SHP77 (cell line): ENCODE data around the gene MS4A12.
"Not testable (repeated sequence)": the region's sequence is repeated elsewhere in the genome, so short reads cannot be mapped to it uniquely, and the experiment has no call there.

Experiments used
- DNase-seq, 2 experiments: peaks; one replicate each; lab custom pipeline; 2025; lab: John Stamatoyannopoulos, UW

Gene MS4A12

GRCh38 chr11:60492488-60493009 is at the start of gene MS4A12:
Gene MS4A12, plus strand, starts transcription at chr11:60492778. Its CDS starts 4,541 bp downstream, at chr11:60497319.
- DNase-seq: no peak

- no peak for DNase-seq
Observed at GRCh38 chr11:60447070-60447469, 45.5 kb upstream of the MS4A12 start.

GRCh38 chr11:60447846-60448245 is 44.7 kb upstream of the MS4A12 start:
- no peak for DNase-seq

GRCh38 chr11:60451185-60451584 is 41.4 kb upstream of the MS4A12 start:
- DNase-seq: not testable (repeated sequence)

GRCh38 chr11:60454212-60454611 is 38.4 kb upstream of the MS4A12 start:
- DNase-seq: no peak

- no peak for DNase-seq
Observed at GRCh38 chr11:60455531-60456042, 37.0 kb upstream of the MS4A12 start, which contains the start of gene MS4A1. Gene MS4A1, plus strand, starts transcription at chr11:60455847. Its CDS starts 6,528 bp downstream, at chr11:60462375.

GRCh38 chr11:60457576-60457975 is 35.0 kb upstream of the MS4A12 start:
- DNase-seq: no peak

GRCh38 chr11:60459345-60459744 is 33.2 kb upstream of the MS4A12 start:
- no peak for DNase-seq

GRCh38 chr11:60468829-60469228 is 23.7 kb upstream of the MS4A12 start:
- DNase-seq: no peak

- no peak for DNase-seq
Observed at GRCh38 chr11:60469723-60470122, 22.9 kb upstream of the MS4A12 start.

- DNase-seq: no peak
Observed at GRCh38 chr11:60477035-60477445, 15.5 kb upstream of the MS4A12 start.

- no peak for DNase-seq
Observed at GRCh38 chr11:60482361-60482760, 10.2 kb upstream of the MS4A12 start.

- DNase-seq: no peak
Observed at GRCh38 chr11:60485987-60486386, 6.6 kb upstream of the MS4A12 start.

- DNase-seq: no peak
Observed at GRCh38 chr11:60493454-60493853, 876 bp downstream of the MS4A12 start.

GRCh38 chr11:60498399-60498798 is 5.8 kb downstream of the MS4A12 start:
- no peak for DNase-seq

- DNase-seq: no peak
Observed at GRCh38 chr11:60498853-60499252, 6.3 kb downstream of the MS4A12 start.

- DNase-seq: no peak
Observed at GRCh38 chr11:60500276-60500910, 7.8 kb downstream of the MS4A12 start.

GRCh38 chr11:60502221-60502775 is 9.7 kb downstream of the MS4A12 start:
- no peak for DNase-seq

GRCh38 chr11:60504219-60504905 is 11.8 kb downstream of the MS4A12 start:
- no peak for DNase-seq

- not testable (repeated sequence) for DNase-seq
Observed at GRCh38 chr11:60509609-60510008, 17.0 kb downstream of the MS4A12 start.

- not testable (repeated sequence) for DNase-seq
Observed at GRCh38 chr11:60510209-60510608, 17.6 kb downstream of the MS4A12 start.

- DNase-seq: no peak
Observed at GRCh38 chr11:60511393-60511792, 18.8 kb downstream of the MS4A12 start.
